ENCODE results near the gene SMIM24.
A peak's percentile ranks its signal among the peaks of the same experiment; 100 is the strongest.

GRCh38 chr19:3440082-3440481 lies 40.2 kb downstream of the SMIM24 start:
- TF ChIP-seq EZH2phosphoT487 (IDR thresholded peaks at IDR 0.05) (no peak), CTCF (IDR thresholded peaks at IDR 0.05) (peak; percentile 52)

Data from neural progenitor cell (in vitro differentiated cells).